ENCODE results near the gene ZSCAN23.
"Not testable (repeated sequence)": the region's sequence is repeated elsewhere in the genome, so short reads cannot be mapped to it uniquely, and the experiment has no call there.

ZSCAN23 gene

GRCh38 chr6:28486533-28486932 lies 43.2 kb upstream of the ZSCAN23 start:
- no peak overlapping the region for H3K27ac ChIP-seq
- TF ChIP-seq ZFX (IDR thresholded peaks at IDR 0.05; ENCODE audit: borderline replicate concordance) = no peak
- TF ChIP-seq, protein P1, sequence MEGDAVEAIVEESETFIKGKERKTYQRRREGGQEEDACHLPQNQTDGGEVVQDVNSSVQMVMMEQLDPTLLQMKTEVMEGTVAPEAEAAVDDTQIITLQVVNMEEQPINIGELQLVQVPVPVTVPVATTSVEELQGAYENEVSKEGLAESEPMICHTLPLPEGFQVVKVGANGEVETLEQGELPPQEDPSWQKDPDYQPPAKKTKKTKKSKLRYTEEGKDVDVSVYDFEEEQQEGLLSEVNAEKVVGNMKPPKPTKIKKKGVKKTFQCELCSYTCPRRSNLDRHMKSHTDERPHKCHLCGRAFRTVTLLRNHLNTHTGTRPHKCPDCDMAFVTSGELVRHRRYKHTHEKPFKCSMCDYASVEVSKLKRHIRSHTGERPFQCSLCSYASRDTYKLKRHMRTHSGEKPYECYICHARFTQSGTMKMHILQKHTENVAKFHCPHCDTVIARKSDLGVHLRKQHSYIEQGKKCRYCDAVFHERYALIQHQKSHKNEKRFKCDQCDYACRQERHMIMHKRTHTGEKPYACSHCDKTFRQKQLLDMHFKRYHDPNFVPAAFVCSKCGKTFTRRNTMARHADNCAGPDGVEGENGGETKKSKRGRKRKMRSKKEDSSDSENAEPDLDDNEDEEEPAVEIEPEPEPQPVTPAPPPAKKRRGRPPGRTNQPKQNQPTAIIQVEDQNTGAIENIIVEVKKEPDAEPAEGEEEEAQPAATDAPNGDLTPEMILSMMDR (IDR thresholded peaks at IDR 0.05) = no peak

GRCh38 chr6:28485482-28485881 lies 42.2 kb upstream of the ZSCAN23 start:
- no peak for TF ChIP-seq ZFX (IDR thresholded peaks at IDR 0.05; ENCODE audit: borderline replicate concordance)
- TF ChIP-seq, protein P1 (IDR thresholded peaks at IDR 0.05) = no peak
- no peak overlapping the region for H3K27ac ChIP-seq

DNA sequence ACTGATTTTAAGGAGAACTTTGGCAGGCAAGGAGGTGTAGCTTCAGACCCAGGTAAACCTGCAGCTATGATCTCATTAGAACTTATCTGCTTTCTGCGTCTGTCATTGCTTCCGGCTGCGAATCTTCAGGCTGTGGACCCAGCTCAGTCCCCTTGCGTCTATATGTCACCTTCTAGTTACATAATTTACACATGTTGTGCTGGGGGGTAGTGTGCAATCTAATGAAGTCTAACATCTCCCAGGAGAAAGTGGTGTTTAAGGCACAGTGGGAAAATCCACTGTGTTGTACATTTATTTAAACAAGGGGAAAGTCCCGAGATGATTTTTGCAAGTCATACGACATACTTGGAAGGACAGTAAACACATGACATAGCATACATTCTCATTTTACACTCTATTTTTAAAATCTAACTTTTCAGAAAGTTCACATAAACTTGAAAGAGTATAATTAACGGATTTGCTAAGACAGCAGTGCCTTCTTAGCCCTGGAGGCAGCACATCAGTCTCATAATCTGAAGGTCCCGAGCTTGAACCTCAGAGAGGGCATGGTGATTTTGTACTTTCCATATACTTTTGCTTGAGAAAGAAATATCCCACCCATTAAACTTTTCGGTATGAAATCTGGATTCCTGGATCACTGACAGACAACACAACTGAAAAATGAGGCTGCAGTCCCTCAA lies 37.1 kb upstream of the ZSCAN23 start:
- TF ChIP-seq, protein P1 (IDR thresholded peaks at IDR 0.05) = no peak
- no peak for TF ChIP-seq ZFX (IDR thresholded peaks at IDR 0.05; ENCODE audit: borderline replicate concordance)
- H3K27ac ChIP-seq = no peak overlapping the region

- no peak for TF ChIP-seq ZFX (IDR thresholded peaks at IDR 0.05; ENCODE audit: borderline replicate concordance)
- TF ChIP-seq, protein P1 (IDR thresholded peaks at IDR 0.05) = no peak
- H3K27ac ChIP-seq = no peak overlapping the region
These were observed 35.2 kb upstream of the ZSCAN23 start for GRCh38 chr6:28478518-28478917.

DNA sequence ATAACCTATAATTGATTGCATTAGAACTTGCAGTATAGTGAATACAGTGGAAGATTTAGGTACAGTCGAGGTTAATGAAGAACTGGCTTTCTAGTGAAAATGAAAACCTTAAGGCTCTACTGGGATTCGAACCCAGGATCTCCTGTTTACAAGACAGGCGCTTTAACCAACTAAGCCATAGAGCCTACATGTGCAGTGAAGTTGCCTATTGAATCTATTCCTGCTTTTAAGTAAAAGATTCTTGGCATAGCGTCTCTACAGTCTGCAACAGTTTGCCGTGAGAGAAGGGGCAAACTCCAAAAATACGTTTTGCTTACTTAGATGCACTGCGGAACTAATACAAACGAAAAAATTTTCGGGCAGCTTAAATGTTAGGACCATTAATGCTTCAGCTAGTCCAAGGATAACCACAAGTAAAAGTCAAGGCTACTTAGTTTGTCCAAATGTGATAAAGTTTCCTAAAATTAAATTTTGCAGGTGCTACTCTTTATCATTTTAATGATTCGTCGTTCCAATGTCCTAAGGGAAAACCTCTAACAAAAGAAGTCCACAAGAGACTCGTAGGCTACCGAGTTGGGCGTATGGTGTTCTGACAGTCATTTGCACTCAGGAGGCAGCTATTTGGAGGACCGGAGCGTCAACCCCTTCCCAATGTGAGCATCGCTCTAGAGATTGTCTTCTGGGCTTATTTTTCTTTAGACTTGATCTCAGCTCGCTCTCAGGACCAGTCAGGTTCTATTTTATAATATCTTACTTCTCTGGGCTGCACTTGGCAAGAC lies 31.3 kb upstream of the ZSCAN23 start:
- no peak for TF ChIP-seq ZFX (IDR thresholded peaks at IDR 0.05; ENCODE audit: borderline replicate concordance)
- TF ChIP-seq, protein P1 (IDR thresholded peaks at IDR 0.05) = no peak
- no peak overlapping the region for H3K27ac ChIP-seq

DNA sequence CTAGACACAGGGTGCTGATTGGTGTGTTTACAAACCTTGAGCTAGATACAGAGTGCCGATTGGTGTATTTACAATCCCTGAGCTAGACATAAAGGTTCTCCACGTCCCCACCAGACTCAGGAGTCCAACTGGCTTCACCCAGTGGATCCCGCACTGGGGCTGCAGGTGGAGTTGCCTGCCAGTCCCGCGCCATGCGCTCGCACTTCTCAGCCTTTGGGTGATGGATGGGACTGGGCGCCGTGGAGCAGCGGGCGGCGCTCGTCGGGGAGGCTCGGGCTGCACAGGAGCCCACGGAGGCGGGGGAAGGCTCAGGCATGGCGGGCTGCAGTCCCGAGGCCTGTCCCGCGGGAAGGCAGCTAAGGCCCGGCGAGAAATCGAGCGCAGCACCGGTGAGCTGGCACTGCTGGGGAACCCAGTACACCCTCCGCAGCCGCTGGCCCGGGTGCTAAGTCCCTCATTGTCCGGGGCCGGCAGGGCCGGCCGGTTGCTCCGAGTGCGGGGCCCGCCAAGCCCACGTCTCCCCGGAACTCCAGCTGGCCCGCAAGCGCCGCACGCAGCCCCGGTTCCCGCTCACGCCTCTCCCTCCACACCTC lies 26.0 kb upstream of the ZSCAN23 start:
- not testable (repeated sequence) for H3K27ac ChIP-seq

- no peak overlapping the region for H3K27ac ChIP-seq
- TF ChIP-seq ZFX (IDR thresholded peaks at IDR 0.05; ENCODE audit: borderline replicate concordance) = no peak
- TF ChIP-seq, protein P1 (IDR thresholded peaks at IDR 0.05) = no peak
These were observed 24.8 kb upstream of the ZSCAN23 start for GRCh38 chr6:28468056-28468455.
